ENCODE results near the gene TMED6. TPM values are rescaled to one million over a fixed set of nuclear protein-coding genes. Genes with fewer than 3 reads are reported as not detected.
A peak's percentile ranks its signal among the peaks of the same experiment; 100 is the strongest.

Gene TMED6
- total RNA-seq, result 10 to 100 TPM in 1 of 3 donors, 1 to 10 TPM in 2; 2.2 to 18.1 (median 2.3) TPM
- long read RNA-seq, donor 1, partial matches to known transcripts, result 0 of 3 reads
- long read RNA-seq, donor 1, other reads (novel, unspliced or antisense), result 0 of 3 reads
- long read RNA-seq, donor 2, partial matches to known transcripts, result 0 of 1 reads
- long read RNA-seq, donor 2, other reads (novel, unspliced or antisense), result 0 of 1 reads

GRCh38 chr16:69351309-69352027 is at the start of gene TMED6:
TSS of gene TMED6 (minus strand) at chr16:69351786. CDS start at chr16:69351753, 33 bp downstream.
- Histone ChIP-seq H3K4me1 (ENCODE audit: low read depth) (no peaks in the 10 kb centered on the region), H3K36me3 (ENCODE audit: low read depth) (no peaks in the 10 kb centered on the region), H3K4me3 (no peak within 1 kb of the TSS), H3K9me3 (no peaks in the 10 kb centered on the region)
- intact Hi-C loops (cut with DNase I, micrococcal nuclease), result no loop called here
- ATAC-seq (peak; percentile 98), DNase-seq (peak; percentile 65 to 78 (median 70))
- TF ChIP-seq CTCF (IDR thresholded peaks at IDR 0.05), result no peak

GRCh38 chr16:69399361-69399760 is 47.8 kb upstream of the TMED6 start:
- no peaks in the 10 kb centered on the region for H3K9me3 ChIP-seq
- no peak for TF ChIP-seq CTCF (IDR thresholded peaks at IDR 0.05)
- intact Hi-C loops (cut with DNase I, micrococcal nuclease), result no loop called here
- peaks cover 56% of the 10 kb centered on the region for H3K4me1 ChIP-seq (ENCODE audit: low read depth)
- ATAC-seq (no peak), DNase-seq (no peak)
- H3K4me3 ChIP-seq, result no peak overlapping the region
- H3K36me3 ChIP-seq (ENCODE audit: low read depth), result no peaks in the 10 kb centered on the region

GRCh38 chr16:69397821-69398521 is 46.4 kb upstream of the TMED6 start:
- H3K9me3 ChIP-seq, result no peaks in the 10 kb centered on the region
- no peaks in the 10 kb centered on the region for H3K36me3 ChIP-seq (ENCODE audit: low read depth)
- TF ChIP-seq CTCF (IDR thresholded peaks at IDR 0.05), result no peak
- DNase-seq (peak in 1 of 3 donors; percentile 49), ATAC-seq (peak; percentile 41)
- peaks cover 46% of the 10 kb centered on the region for H3K4me1 ChIP-seq (ENCODE audit: low read depth)
- H3K4me3 ChIP-seq, result no peak overlapping the region
- intact Hi-C loops (cut with DNase I, micrococcal nuclease), result no loop called here

- Histone ChIP-seq H3K36me3 (ENCODE audit: low read depth) (no peaks in the 10 kb centered on the region), H3K4me3 (no peak overlapping the region), H3K4me1 (ENCODE audit: low read depth) (peaks cover 31% of the 10 kb centered on the region), H3K9me3 (no peaks in the 10 kb centered on the region)
- intact Hi-C loops (cut with DNase I, micrococcal nuclease), result no loop called here
- TF ChIP-seq CTCF (IDR thresholded peaks at IDR 0.05), result no peak
- ATAC-seq (peak; percentile 89), DNase-seq (peak in 1 of 3 donors; percentile 94)
These were observed 44.8 kb upstream of the TMED6 start for GRCh38 chr16:69396187-69397061.

GRCh38 chr16:69395859-69396186 is 44.2 kb upstream of the TMED6 start:
- H3K9me3 ChIP-seq, result no peaks in the 10 kb centered on the region
- intact Hi-C loops (cut with DNase I, micrococcal nuclease), result no loop called here
- ATAC-seq (no peak), DNase-seq (no peak)
- peaks cover 28% of the 10 kb centered on the region for H3K4me1 ChIP-seq (ENCODE audit: low read depth)
- H3K4me3 ChIP-seq, result no peak overlapping the region
- H3K36me3 ChIP-seq (ENCODE audit: low read depth), result no peaks in the 10 kb centered on the region
- TF ChIP-seq CTCF (IDR thresholded peaks at IDR 0.05), result peak; percentile 37
